Natural killer cell (primary cell): ENCODE data around the gene UNC119. TPM values are rescaled to one million over a fixed set of nuclear protein-coding genes. Genes with fewer than 3 reads are reported as not detected.

Source experiments
- ATAC-seq, 3 donors: fragments of 150-1000 bp in 2 of 3; fragments of 200-7000 bp in 1 of 3; cut with Tn5 transposase; 1 replicate in 1 of 3; 2 replicates in 2 of 3; pipeline ENCODE4 v1.10.0; 2021; ENCODE audit warnings: mild to moderate bottlenecking in 2 of 3, moderate library complexity in 2 of 3
- DNase-seq, 2 donors: peaks; one replicate each; pipeline versions ENCODE4 v3.0.0 to v3.0.0-alpha.2; 2013 to 2021; ENCODE audit warnings: mixed read lengths in 1 of 2
- H3K27ac ChIP-seq: one replicate; pipeline ENCODE4 v1.5.1; 2013; ENCODE audit warnings: mild to moderate bottlenecking, low read length
- H3K27me3 ChIP-seq: one replicate; pipeline ENCODE4 v1.6.1; 2013; ENCODE audit warnings: low read length; ENCODE audit not compliant: control insufficient read depth, insufficient read depth
- H3K36me3 ChIP-seq: one replicate; pipeline ENCODE4 v1.6.1; 2013; ENCODE audit warnings: low read length; ENCODE audit not compliant: control insufficient read depth, insufficient read depth
- H3K4me1 ChIP-seq: one replicate; pipeline ENCODE4 v1.6.1; 2013; ENCODE audit warnings: low read length; ENCODE audit not compliant: control insufficient read depth, insufficient read depth
- H3K4me3 ChIP-seq: one replicate; pipeline ENCODE4 v1.5.1; 2013; ENCODE audit warnings: low read length
- H3K9me3 ChIP-seq: one replicate; pipeline ENCODE4 v1.6.1; 2013; ENCODE audit warnings: low read length; ENCODE audit not compliant: control insufficient read depth, insufficient read depth
- H3K27ac Mint-ChIP-seq, 2 donors: one replicate each; pipeline ENCODE4 v1.8.0; 2022; ENCODE audit warnings: mild to moderate bottlenecking in 2 of 2, mixed read lengths in 2 of 2, moderate library complexity in 1 of 2
- H3K27me3 Mint-ChIP-seq, 2 donors: one replicate each; pipeline ENCODE4 v1.8.0; 2022; ENCODE audit warnings: low read depth in 2 of 2, mixed read lengths in 2 of 2
- H3K36me3 Mint-ChIP-seq: one replicate; pipeline ENCODE4 v1.8.0; 2022; ENCODE audit warnings: mixed read lengths
- H3K4me1 Mint-ChIP-seq, 2 donors: one replicate each; pipeline ENCODE4 v1.8.0; 2022; ENCODE audit warnings: mixed read lengths in 2 of 2
- H3K4me3 Mint-ChIP-seq: one replicate; pipeline ENCODE4 v1.8.0; 2022; ENCODE audit warnings: mild to moderate bottlenecking, moderate library complexity, mixed read lengths
- H3K9me3 Mint-ChIP-seq, 2 donors: one replicate each; pipeline ENCODE4 v1.8.0; 2022; ENCODE audit warnings: mixed read lengths in 2 of 2
- WGBS: methylation state at CpG from one replicate; pipeline ENCODE4 v1.1.7; 2013; ENCODE audit warnings: missing lambda C conversion rate; ENCODE audit not compliant: insufficient coverage; 5-methylcytosine and 5-hydroxymethylcytosine counted together
- intact Hi-C: fragments of 100-400 bp; cut with micrococcal nuclease; formaldehyde crosslinking; loops from one replicate; pipeline ENCODE4 v1.14.2; 2022
- total RNA-seq, 4 donors: library from RNA; stranded (reverse); fragments of 120-200 nt in 1 of 4; gene quantifications; one replicate each; pipeline versions ENCODE4 v1.2.3 to v1.2.4, GENCODE V29; 2013 to 2022
- TF ChIP-seq, protein P1 (sequence below): fragments of 200-600 bp; IDR thresholded peaks from one replicate; pipeline ENCODE4 v1.8.0; 2022; ENCODE audit warnings: antibody characterized with exemption

UNC119 gene
- total RNA-seq, 3 donors from 2014 or later (not counting 1 experiment from before 2014, with no cell fraction given) = 79.1 to 106 (median 79.3) TPM

DNA sequence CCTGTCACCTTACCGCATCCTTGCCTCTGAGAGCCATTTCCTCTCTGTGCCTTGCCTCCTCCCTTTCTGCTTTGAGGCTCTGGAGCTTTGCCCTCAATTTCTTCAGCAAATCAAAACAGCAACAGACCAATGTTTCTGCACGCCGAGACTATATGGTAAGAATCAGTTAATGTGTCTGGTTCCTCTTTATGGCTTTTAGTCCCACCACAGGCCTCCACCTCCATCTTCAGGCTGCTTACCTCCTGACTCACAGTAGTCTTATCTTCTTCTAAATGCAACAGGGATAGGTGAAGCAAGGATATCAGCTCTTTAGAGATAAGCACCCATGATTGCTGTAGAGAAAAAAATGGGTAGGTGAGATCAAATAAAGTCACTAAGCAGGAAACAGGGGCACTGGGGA, 33.4 kb upstream of the UNC119 start:
- Histone ChIP-seq H3K9me3 (no peaks in the 10 kb centered on the region), H3K36me3 (peaks cover 8% of the 10 kb centered on the region), H3K4me3 (no peak overlapping the region), H3K27ac (no peak overlapping the region), H3K27me3 (no peaks in the 10 kb centered on the region), H3K4me1 (no peaks in the 10 kb centered on the region)
- TF ChIP-seq, protein P1, sequence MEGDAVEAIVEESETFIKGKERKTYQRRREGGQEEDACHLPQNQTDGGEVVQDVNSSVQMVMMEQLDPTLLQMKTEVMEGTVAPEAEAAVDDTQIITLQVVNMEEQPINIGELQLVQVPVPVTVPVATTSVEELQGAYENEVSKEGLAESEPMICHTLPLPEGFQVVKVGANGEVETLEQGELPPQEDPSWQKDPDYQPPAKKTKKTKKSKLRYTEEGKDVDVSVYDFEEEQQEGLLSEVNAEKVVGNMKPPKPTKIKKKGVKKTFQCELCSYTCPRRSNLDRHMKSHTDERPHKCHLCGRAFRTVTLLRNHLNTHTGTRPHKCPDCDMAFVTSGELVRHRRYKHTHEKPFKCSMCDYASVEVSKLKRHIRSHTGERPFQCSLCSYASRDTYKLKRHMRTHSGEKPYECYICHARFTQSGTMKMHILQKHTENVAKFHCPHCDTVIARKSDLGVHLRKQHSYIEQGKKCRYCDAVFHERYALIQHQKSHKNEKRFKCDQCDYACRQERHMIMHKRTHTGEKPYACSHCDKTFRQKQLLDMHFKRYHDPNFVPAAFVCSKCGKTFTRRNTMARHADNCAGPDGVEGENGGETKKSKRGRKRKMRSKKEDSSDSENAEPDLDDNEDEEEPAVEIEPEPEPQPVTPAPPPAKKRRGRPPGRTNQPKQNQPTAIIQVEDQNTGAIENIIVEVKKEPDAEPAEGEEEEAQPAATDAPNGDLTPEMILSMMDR = no peak
- no peak overlapping the region for H3K4me3 Mint-ChIP-seq
- no peak for ATAC-seq
- no peak overlapping the region for H3K27ac Mint-ChIP-seq
- H3K36me3 Mint-ChIP-seq = no peaks in the 10 kb centered on the region
- H3K27me3 Mint-ChIP-seq = no peaks in the 10 kb centered on the region
- H3K4me1 Mint-ChIP-seq = no peaks in the 10 kb centered on the region
- H3K9me3 Mint-ChIP-seq = no peaks in the 10 kb centered on the region
- no peak for DNase-seq
- WGBS = 84% methylated on average over 3 of the region's 3 CpGs
- intact Hi-C loops = no loop called here

DNA sequence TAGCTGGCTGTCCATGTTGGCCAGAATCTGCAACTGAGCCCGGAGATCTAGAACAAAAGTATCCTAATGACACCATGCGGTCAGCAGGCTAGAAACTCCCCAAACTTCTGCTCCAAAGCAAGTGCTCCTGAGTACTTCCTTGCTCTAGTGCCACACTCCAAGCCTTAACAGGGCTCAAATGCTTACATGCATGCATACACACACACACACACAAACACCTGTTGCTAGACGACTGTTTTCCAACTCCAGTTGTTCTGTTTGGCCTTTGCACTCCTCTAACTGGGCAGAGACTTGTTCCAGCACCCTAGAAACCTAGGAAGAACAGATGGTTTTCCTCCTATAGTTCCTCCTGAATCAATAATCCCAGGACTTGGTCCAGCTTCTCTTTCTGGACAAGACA, 32.0 kb upstream of the UNC119 start:
- no peak for ATAC-seq
- no peak overlapping the region for H3K27ac Mint-ChIP-seq
- H3K36me3 ChIP-seq = peaks cover 8% of the 10 kb centered on the region

DNA sequence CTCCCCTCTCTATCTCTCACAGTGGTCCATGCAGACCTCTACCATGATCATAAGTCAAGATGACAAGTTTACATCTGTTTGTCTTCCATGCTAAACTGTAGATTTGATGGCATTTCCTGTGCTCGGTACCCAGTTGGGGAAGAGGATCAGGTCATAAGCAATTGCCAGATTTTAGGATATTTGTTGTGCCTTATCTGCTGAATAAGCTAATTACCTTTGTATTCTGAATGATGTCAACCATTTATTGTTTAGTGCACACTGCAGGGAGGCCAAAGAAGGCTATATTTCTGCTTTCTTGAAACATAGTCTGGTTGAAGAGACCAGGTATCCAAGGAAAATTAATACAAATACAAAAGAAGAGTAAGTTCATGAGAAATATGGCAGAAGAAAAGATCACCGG, 30.1 kb upstream of the UNC119 start:
- Mint-ChIP-seq H3K9me3 (no peaks in the 10 kb centered on the region), H3K36me3 (no peaks in the 10 kb centered on the region), H3K4me1 (no peaks in the 10 kb centered on the region), H3K27me3 (no peaks in the 10 kb centered on the region), H3K4me3 (no peak overlapping the region), H3K27ac (no peak overlapping the region)
- no peaks in the 10 kb centered on the region for H3K4me1 ChIP-seq
- H3K4me3 ChIP-seq = no peak overlapping the region
- peaks cover 8% of the 10 kb centered on the region for H3K36me3 ChIP-seq
- WGBS = 96% methylated on average over 2 of the region's 2 CpGs
- ATAC-seq = no peak
- H3K9me3 ChIP-seq = no peaks in the 10 kb centered on the region
- DNase-seq = no peak
- no peak overlapping the region for H3K27ac ChIP-seq
- intact Hi-C loops = no loop called here
- TF ChIP-seq, protein P1 = no peak
- no peaks in the 10 kb centered on the region for H3K27me3 ChIP-seq

More for the DNA sequence above, 32.0 kb upstream of the UNC119 start:
- Histone ChIP-seq H3K27me3 (no peaks in the 10 kb centered on the region), H3K4me3 (no peak overlapping the region), H3K9me3 (no peaks in the 10 kb centered on the region), H3K27ac (no peak overlapping the region), H3K4me1 (no peaks in the 10 kb centered on the region)
- Mint-ChIP-seq H3K36me3 (no peaks in the 10 kb centered on the region), H3K4me3 (no peak overlapping the region), H3K4me1 (no peaks in the 10 kb centered on the region), H3K27me3 (no peaks in the 10 kb centered on the region), H3K9me3 (no peaks in the 10 kb centered on the region)
- TF ChIP-seq, protein P1 = no peak
- intact Hi-C loops = no loop called here
- 98% methylated on average over 3 of the region's 3 CpGs for WGBS
- no peak for DNase-seq

DNA sequence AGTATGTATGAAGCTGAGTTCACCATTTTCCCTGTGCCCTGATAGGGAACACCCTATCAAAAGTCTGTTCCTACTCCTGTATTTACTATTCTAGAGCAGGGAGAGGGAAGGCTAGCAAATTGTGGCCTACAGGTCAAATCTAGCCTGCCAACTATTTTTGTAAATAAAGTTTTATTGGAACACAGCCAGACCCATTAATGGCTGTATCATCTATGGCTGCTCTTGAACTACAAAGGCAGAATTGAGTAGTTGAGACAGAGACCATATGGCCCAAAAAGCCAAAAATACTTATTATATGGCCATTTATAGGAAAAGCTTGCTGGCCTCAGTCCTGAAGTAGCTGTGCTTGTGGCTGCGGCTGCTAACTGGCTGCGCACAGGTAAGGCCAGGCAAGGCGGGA, 28.5 kb upstream of the UNC119 start:
- H3K27me3 Mint-ChIP-seq = no peaks in the 10 kb centered on the region
- intact Hi-C loops = no loop called here
- H3K27ac Mint-ChIP-seq = no peak overlapping the region
- DNase-seq = no peak
- peaks cover 6% of the 10 kb centered on the region for H3K36me3 ChIP-seq
- no peaks in the 10 kb centered on the region for H3K27me3 ChIP-seq
- no peaks in the 10 kb centered on the region for H3K9me3 ChIP-seq
- H3K4me3 ChIP-seq = no peak overlapping the region
- H3K36me3 Mint-ChIP-seq = no peaks in the 10 kb centered on the region
- peaks cover 13 to 14% of the 10 kb centered on the region in 2 donors for H3K4me1 Mint-ChIP-seq
- H3K4me1 ChIP-seq = peaks cover 13% of the 10 kb centered on the region
- H3K4me3 Mint-ChIP-seq = no peak overlapping the region
- no peak overlapping the region for H3K27ac ChIP-seq
- no peak for ATAC-seq
- H3K9me3 Mint-ChIP-seq = no peaks in the 10 kb centered on the region
- 100% methylated on average over 1 of the region's 3 CpGs for WGBS
- TF ChIP-seq, protein P1 = no peak
